Urinary bladder (tissue), 4 donors: Measurements from ENCODE around the gene AFF3. TPM values are rescaled to one million over a fixed set of nuclear protein-coding genes. Genes with fewer than 3 reads are reported as not detected.

Source experiments
- DNase-seq: peaks from one replicate; pipeline ENCODE4 v3.0.0-alpha.2; 2015; ENCODE audit errors: extremely low spot score
- H3K27ac ChIP-seq: one replicate; pipeline ENCODE4 v1.5.1; 2013; ENCODE audit warnings: low read depth, mild to moderate bottlenecking, moderate library complexity
- H3K36me3 ChIP-seq: one replicate; pipeline ENCODE4 v1.6.1; 2013; ENCODE audit warnings: mild to moderate bottlenecking, moderate library complexity; ENCODE audit not compliant: insufficient read depth
- H3K4me1 ChIP-seq: one replicate; pipeline ENCODE4 v1.6.1; 2013; ENCODE audit warnings: mild to moderate bottlenecking, moderate library complexity; ENCODE audit not compliant: insufficient read depth
- H3K4me3 ChIP-seq: one replicate; pipeline ENCODE4 v1.5.1; 2013; ENCODE audit warnings: low read depth, low read length
- WGBS: extraction: QIAGEN DNeasy Blood & Tissue Kit; methylation state at CpG from one replicate; pipeline ENCODE4 v1.1.7; 2013; 5-methylcytosine and 5-hydroxymethylcytosine counted together
- polyA plus RNA-seq: library from polyadenylated mRNA; stranded (reverse); fragments of 200-250 nt; gene quantifications from one replicate; pipeline ENCODE4 v1.2.3, GENCODE V29; 2013
- total RNA-seq: library from RNA; depleted of rRNA; stranded (reverse); fragments of >200 nt; gene quantifications from one replicate; pipeline ENCODE4 v1.2.3, GENCODE V29; 2014
- donor health status: healthy with polysubstance abuse.
- donor health status: healthy.

AFF3 gene
- total and polyA plus RNA-seq, 2 donors: 15.1 to 43.5 TPM

GRCh38 chr2:99623613-99624012, 518.8 kb downstream of the AFF3 start:
- Histone ChIP-seq H3K27ac (no peak overlapping the region), H3K4me3 (no peak overlapping the region), H3K36me3 (no peaks in the 10 kb centered on the region), H3K4me1 (no peaks in the 10 kb centered on the region)
- DNase-seq: no peak
- 96% methylated on average over 5 of the region's 5 CpGs for WGBS

GRCh38 chr2:99623035-99623434, 519.4 kb downstream of the AFF3 start:
- no peaks in the 10 kb centered on the region for H3K36me3 ChIP-seq
- no peak overlapping the region for H3K27ac ChIP-seq
- no peak overlapping the region for H3K4me3 ChIP-seq
- DNase-seq: no peak
- 98% methylated on average over 4 of the region's 4 CpGs for WGBS
- no peaks in the 10 kb centered on the region for H3K4me1 ChIP-seq

GRCh38 chr2:99622534-99622933, 519.9 kb downstream of the AFF3 start:
- no peaks in the 10 kb centered on the region for H3K36me3 ChIP-seq
- no peak overlapping the region for H3K27ac ChIP-seq
- no peaks in the 10 kb centered on the region for H3K4me1 ChIP-seq
- no peak overlapping the region for H3K4me3 ChIP-seq
- WGBS: 54% methylated on average over 6 of the region's 6 CpGs
- DNase-seq: no peak

GRCh38 chr2:99621774-99622173, 520.6 kb downstream of the AFF3 start:
- 82% methylated on average over 5 of the region's 5 CpGs for WGBS
- no peak overlapping the region for H3K27ac ChIP-seq
- no peak for DNase-seq
- H3K4me1 ChIP-seq: no peaks in the 10 kb centered on the region
- H3K4me3 ChIP-seq: no peak overlapping the region
- no peaks in the 10 kb centered on the region for H3K36me3 ChIP-seq

GRCh38 chr2:99621106-99621505, 521.3 kb downstream of the AFF3 start:
- 50% methylated on average over 4 of the region's 4 CpGs for whole genome bisulfite sequencing
- H3K4me3 ChIP-seq: no peak overlapping the region
- no peaks in the 10 kb centered on the region for H3K4me1 ChIP-seq
- H3K36me3 ChIP-seq: no peaks in the 10 kb centered on the region
- DNase-seq: no peak
- no peak overlapping the region for H3K27ac ChIP-seq

- 92% methylated on average over 1 of the region's 1 CpG for WGBS
Measured at GRCh38 chr2:99619151-99619550, 523.2 kb downstream of the AFF3 start.

GRCh38 chr2:99618579-99619097, 523.8 kb downstream of the AFF3 start:
- WGBS: 86% methylated on average over 6 of the region's 6 CpGs
- Histone ChIP-seq H3K27ac (no peak overlapping the region), H3K36me3 (no peaks in the 10 kb centered on the region), H3K4me3 (no peak overlapping the region), H3K4me1 (no peaks in the 10 kb centered on the region)
- DNase-seq: no peak

More at GRCh38 chr2:99619151-99619550, 523.2 kb downstream of the AFF3 start:
- Histone ChIP-seq H3K4me1 (no peaks in the 10 kb centered on the region), H3K27ac (no peak overlapping the region), H3K4me3 (no peak overlapping the region), H3K36me3 (no peaks in the 10 kb centered on the region)
- no peak for DNase-seq

- WGBS: 76% methylated on average over 5 of the region's 5 CpGs
Measured at GRCh38 chr2:99617811-99618210, 524.6 kb downstream of the AFF3 start.

GRCh38 chr2:99615247-99615771, 527.1 kb downstream of the AFF3 start:
- no peak for DNase-seq
- no peaks in the 10 kb centered on the region for H3K4me1 ChIP-seq
- H3K4me3 ChIP-seq: no peak overlapping the region
- H3K27ac ChIP-seq: no peak overlapping the region
- H3K36me3 ChIP-seq: no peaks in the 10 kb centered on the region
- WGBS: 92% methylated on average over 12 of the region's 12 CpGs

More at GRCh38 chr2:99617811-99618210, 524.6 kb downstream of the AFF3 start:
- no peak overlapping the region for H3K4me3 ChIP-seq
- H3K36me3 ChIP-seq: no peaks in the 10 kb centered on the region
- H3K4me1 ChIP-seq: no peaks in the 10 kb centered on the region
- no peak for DNase-seq
- no peak overlapping the region for H3K27ac ChIP-seq

- no peak for DNase-seq
- Histone ChIP-seq H3K4me3 (no peak overlapping the region), H3K27ac (no peak overlapping the region), H3K4me1 (no peaks in the 10 kb centered on the region), H3K36me3 (no peaks in the 10 kb centered on the region)
- 50% methylated on average over 3 of the region's 3 CpGs for WGBS
Measured at GRCh38 chr2:99613980-99614379, 528.4 kb downstream of the AFF3 start.

GRCh38 chr2:99611786-99612185, 530.6 kb downstream of the AFF3 start:
- Histone ChIP-seq H3K4me1 (no peaks in the 10 kb centered on the region), H3K27ac (no peak overlapping the region), H3K36me3 (no peaks in the 10 kb centered on the region), H3K4me3 (no peak overlapping the region)
- WGBS: 91% methylated on average over 6 of the region's 6 CpGs
- no peak for DNase-seq

- H3K27ac ChIP-seq: no peak overlapping the region
- WGBS: 86% methylated on average over 2 of the region's 2 CpGs
- DNase-seq: no peak
- no peaks in the 10 kb centered on the region for H3K4me1 ChIP-seq
- no peak overlapping the region for H3K4me3 ChIP-seq
- H3K36me3 ChIP-seq: no peaks in the 10 kb centered on the region
Measured at GRCh38 chr2:99611034-99611433, 531.4 kb downstream of the AFF3 start.

- Histone ChIP-seq H3K36me3 (no peaks in the 10 kb centered on the region), H3K4me1 (no peaks in the 10 kb centered on the region), H3K27ac (no peak overlapping the region), H3K4me3 (no peak overlapping the region)
- WGBS: 83% methylated on average over 11 of the region's 11 CpGs
- no peak for DNase-seq
Measured at GRCh38 chr2:99609851-99610381, 532.5 kb downstream of the AFF3 start.

GRCh38 chr2:99608861-99609260, 533.5 kb downstream of the AFF3 start:
- 83% methylated on average over 1 of the region's 1 CpG for WGBS

More at GRCh38 chr2:99608861-99609260, 533.5 kb downstream of the AFF3 start:
- no peak overlapping the region for H3K27ac ChIP-seq
- no peak for DNase-seq
- H3K36me3 ChIP-seq: no peaks in the 10 kb centered on the region
- H3K4me3 ChIP-seq: no peak overlapping the region
- H3K4me1 ChIP-seq: no peaks in the 10 kb centered on the region
